ENCODE results near the gene MAML3.

MAML3 gene

GRCh38 chr4:139915037-139915436 lies 238.9 kb downstream of the MAML3 start:
- no peak for DNase-seq

GRCh38 chr4:139913995-139914598 lies 239.9 kb downstream of the MAML3 start:
- no peak for DNase-seq

GRCh38 chr4:139913398-139913990 lies 240.5 kb downstream of the MAML3 start:
- DNase-seq, result no peak

- no peak for DNase-seq
These were observed 241.5 kb downstream of the MAML3 start for GRCh38 chr4:139912445-139912844.

- DNase-seq, result no peak
These were observed 243.9 kb downstream of the MAML3 start for GRCh38 chr4:139910106-139910505.

- DNase-seq, result no peak
These were observed 245.1 kb downstream of the MAML3 start for GRCh38 chr4:139908636-139909437.

- DNase-seq, result no peak
These were observed 246.8 kb downstream of the MAML3 start for GRCh38 chr4:139907001-139907809.

- DNase-seq, result no peak
These were observed 248.5 kb downstream of the MAML3 start for GRCh38 chr4:139905489-139905888.

- no peak for DNase-seq
These were observed 249.6 kb downstream of the MAML3 start for GRCh38 chr4:139904406-139904805.

GRCh38 chr4:139903845-139904244 lies 250.1 kb downstream of the MAML3 start:
- no peak for DNase-seq

- DNase-seq, result no peak
These were observed 251.4 kb downstream of the MAML3 start for GRCh38 chr4:139902321-139903320.

GRCh38 chr4:139901531-139902320 lies 252.3 kb downstream of the MAML3 start:
- no peak for DNase-seq

- DNase-seq, result no peak
These were observed 253.0 kb downstream of the MAML3 start for GRCh38 chr4:139900964-139901376.

GRCh38 chr4:139899346-139899745 lies 254.6 kb downstream of the MAML3 start:
- no peak for DNase-seq

- DNase-seq, result no peak
These were observed 255.7 kb downstream of the MAML3 start for GRCh38 chr4:139898293-139898692.

- no peak for DNase-seq
These were observed 257.8 kb downstream of the MAML3 start for GRCh38 chr4:139896091-139896604.

- DNase-seq, result no peak
These were observed 260.2 kb downstream of the MAML3 start for GRCh38 chr4:139893801-139894200.

GRCh38 chr4:139892973-139893736 lies 260.8 kb downstream of the MAML3 start:
- no peak for DNase-seq

GRCh38 chr4:139890816-139891215 lies 263.2 kb downstream of the MAML3 start:
- DNase-seq, result no peak

- DNase-seq, result no peak
These were observed 264.1 kb downstream of the MAML3 start for GRCh38 chr4:139889901-139890300.

Data from effector CD4-positive, alpha-beta T cell (primary cell).